CD4-positive, alpha-beta memory T cell (primary cell): ENCODE results near the gene CNTN2. TPM values are rescaled to one million over a fixed set of nuclear protein-coding genes. Genes with fewer than 3 reads are reported as not detected.

Source experiments
- CTCF ChIA-PET: fragments of 350-600 bp; sonication (Branson Sonifier 250); formaldehyde crosslinking; loops from one replicate; lab custom pipeline; 2021; ENCODE audit warnings: inconsistent platforms; ENCODE audit not compliant: partially characterized antibody; lab: Charles Lee
- POLR2A ChIA-PET: fragments of 350-600 bp; sonication (Branson Sonifier 250); formaldehyde crosslinking; loops from one replicate; lab custom pipeline; 2021; ENCODE audit not compliant: partially characterized antibody; lab: Charles Lee
- DNase-seq, 5 donors: peaks; one replicate each; pipeline versions ENCODE4 v3.0.0 to v3.0.0-alpha.2; 2020 to 2022; ENCODE audit warnings: mixed read lengths in 1 of 5
- H3K27ac ChIP-seq: one replicate; pipeline ENCODE4 v1.7.0; 2013; ENCODE audit warnings: low read depth, low read length
- H3K27me3 ChIP-seq: 2 replicates; pipeline ENCODE4 v1.7.0; 2013; ENCODE audit warnings: mild to moderate bottlenecking, low read length, moderate library complexity; ENCODE audit not compliant: insufficient read depth
- H3K36me3 ChIP-seq: 2 replicates; pipeline ENCODE4 v1.7.0; 2013; ENCODE audit warnings: mild to moderate bottlenecking, low read length, moderate library complexity; ENCODE audit not compliant: insufficient read depth
- H3K4me1 ChIP-seq: 2 replicates; pipeline ENCODE4 v1.7.0; 2013; ENCODE audit warnings: mild to moderate bottlenecking, low read length, moderate library complexity; ENCODE audit not compliant: insufficient read depth
- H3K4me3 ChIP-seq, 2 donors: one replicate each; pipeline ENCODE4 v1.7.0; 2013; ENCODE audit warnings: low read length in 2 of 2, mild to moderate bottlenecking in 1 of 2
- H3K9me3 ChIP-seq, 2 donors: one replicate each; pipeline ENCODE4 v1.7.0; 2013; ENCODE audit warnings: low read length in 2 of 2, control low read depth in 1 of 2; ENCODE audit not compliant: control insufficient read depth in 1 of 2
- H3K27ac Mint-ChIP-seq, 7 donors: one replicate each; pipeline ENCODE4 v1.8.0; 2020 to 2021; ENCODE audit warnings: mixed read lengths in 7 of 7, mild to moderate bottlenecking in 6 of 7, inconsistent platforms in 3 of 7, moderate library complexity in 3 of 7
- H3K27me3 Mint-ChIP-seq, 2 donors: one replicate each; pipeline ENCODE4 v1.8.0; 2020 to 2021; ENCODE audit warnings: mixed read lengths in 2 of 2
- H3K36me3 Mint-ChIP-seq, 2 donors: one replicate each; pipeline ENCODE4 v1.8.0; 2020 to 2021; ENCODE audit warnings: mixed read lengths in 2 of 2, inconsistent platforms in 1 of 2, mild to moderate bottlenecking in 1 of 2
- H3K4me1 Mint-ChIP-seq, 4 donors: one replicate each; pipeline ENCODE4 v1.8.0; 2020 to 2021; ENCODE audit warnings: mixed read lengths in 4 of 4, mild to moderate bottlenecking in 1 of 4
- H3K4me3 Mint-ChIP-seq, 8 donors: one replicate each; pipeline ENCODE4 v1.8.0; 2020 to 2021; ENCODE audit warnings: mixed read lengths in 8 of 8, mild to moderate bottlenecking in 7 of 8, moderate library complexity in 6 of 8, inconsistent platforms in 3 of 8
- H3K9me3 Mint-ChIP-seq, 8 donors: one replicate each; pipeline ENCODE4 v1.8.0; 2020 to 2021; ENCODE audit warnings: mixed read lengths in 8 of 8, mild to moderate bottlenecking in 5 of 8, inconsistent platforms in 3 of 8, moderate library complexity in 1 of 8
- intact Hi-C: fragments of 100-400 bp; cut with micrococcal nuclease; formaldehyde crosslinking; loops from one replicate; pipeline ENCODE4 v1.15.1; 2023
- polyA plus RNA-seq, 2 donors: library from polyadenylated mRNA; unstranded; fragments of 300-500 nt; fragmentation: Illumina TruSeq; gene quantifications; one replicate each; pipeline ENCODE4 v1.2.3, GENCODE V29; 2021
- total RNA-seq, 2 experiments: library from RNA; stranded (reverse); gene quantifications; one replicate each; pipeline ENCODE4 v1.2.3, GENCODE V29; 2021

The CNTN2 gene
- total and polyA plus RNA-seq, 4 experiments from 2014 or later: not detected

DNA sequence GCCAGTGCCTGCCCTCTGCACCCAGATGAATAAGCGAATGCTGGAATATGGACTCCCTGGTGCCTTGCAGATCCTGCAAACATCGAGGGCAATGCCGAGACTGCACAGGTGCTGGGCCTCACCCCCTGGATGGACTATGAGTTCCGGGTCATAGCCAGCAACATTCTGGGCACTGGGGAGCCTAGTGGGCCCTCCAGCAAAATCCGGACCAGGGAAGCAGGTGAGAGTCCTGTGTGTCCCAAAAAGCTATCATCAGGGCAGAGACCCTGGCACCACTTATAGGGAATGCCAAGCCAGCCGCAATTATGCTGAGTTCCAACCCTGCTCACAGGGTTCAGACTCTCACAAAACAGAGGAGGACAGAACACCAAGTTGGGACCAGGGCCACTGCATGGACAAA is 24.0 kb downstream of the CNTN2 start:
- no peak for DNase-seq
- H3K27me3 Mint-ChIP-seq: no peaks in the 10 kb centered on the region
- CTCF ChIA-PET: no interaction called here
- H3K36me3 Mint-ChIP-seq: no peaks in the 10 kb centered on the region
- H3K27ac Mint-ChIP-seq: no peak overlapping the region
- H3K9me3 Mint-ChIP-seq: no peaks in the 10 kb centered on the region
- H3K27ac ChIP-seq: no peak overlapping the region
- POLR2A ChIA-PET: no interaction called here
- no peaks in the 10 kb centered on the region for H3K4me1 ChIP-seq
- H3K4me3 Mint-ChIP-seq: no peak overlapping the region
- no peaks in the 10 kb centered on the region for H3K27me3 ChIP-seq
- no peaks in the 10 kb centered on the region for H3K36me3 ChIP-seq
- intact Hi-C loops: no loop called here
- H3K4me3 ChIP-seq: no peak overlapping the region
- H3K9me3 ChIP-seq: no peaks in the 10 kb centered on the region
- peaks cover 0 to 2% (median 0%) of the 10 kb centered on the region in 4 donors for H3K4me1 Mint-ChIP-seq

DNA sequence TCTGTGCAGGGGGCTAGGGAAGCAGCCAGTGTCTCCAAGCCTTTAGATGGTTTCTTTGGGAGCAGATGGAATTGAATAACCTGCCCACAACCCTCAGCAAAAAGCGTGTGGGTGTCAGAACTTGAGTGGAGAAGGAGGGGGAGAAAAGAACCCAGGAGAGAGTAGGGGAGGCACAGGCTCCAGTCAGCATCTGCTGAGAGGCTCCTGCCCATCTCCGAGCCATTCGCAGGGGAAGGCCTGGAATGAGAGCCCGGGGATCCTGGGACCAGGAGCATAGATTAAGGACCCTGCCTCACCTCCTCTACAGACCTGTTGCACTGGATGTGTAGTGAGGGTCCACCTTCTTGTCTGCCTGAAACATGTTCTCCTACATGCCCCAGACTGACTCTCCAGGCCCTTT is 25.0 kb downstream of the CNTN2 start:
- H3K4me3 Mint-ChIP-seq: no peak overlapping the region
- H3K27ac Mint-ChIP-seq: no peak overlapping the region
- Histone ChIP-seq H3K4me1 (no peaks in the 10 kb centered on the region), H3K36me3 (no peaks in the 10 kb centered on the region), H3K27me3 (no peaks in the 10 kb centered on the region), H3K4me3 (no peak overlapping the region), H3K27ac (no peak overlapping the region), H3K9me3 (no peaks in the 10 kb centered on the region)
- CTCF ChIA-PET: no interaction called here
- no peak for DNase-seq
- H3K4me1 Mint-ChIP-seq: peaks cover 0 to 2% (median 0%) of the 10 kb centered on the region in 4 donors
- no peaks in the 10 kb centered on the region for H3K27me3 Mint-ChIP-seq
- no peaks in the 10 kb centered on the region for H3K9me3 Mint-ChIP-seq
- H3K36me3 Mint-ChIP-seq: no peaks in the 10 kb centered on the region
- intact Hi-C loops: no loop called here
- POLR2A ChIA-PET: no interaction called here

DNA sequence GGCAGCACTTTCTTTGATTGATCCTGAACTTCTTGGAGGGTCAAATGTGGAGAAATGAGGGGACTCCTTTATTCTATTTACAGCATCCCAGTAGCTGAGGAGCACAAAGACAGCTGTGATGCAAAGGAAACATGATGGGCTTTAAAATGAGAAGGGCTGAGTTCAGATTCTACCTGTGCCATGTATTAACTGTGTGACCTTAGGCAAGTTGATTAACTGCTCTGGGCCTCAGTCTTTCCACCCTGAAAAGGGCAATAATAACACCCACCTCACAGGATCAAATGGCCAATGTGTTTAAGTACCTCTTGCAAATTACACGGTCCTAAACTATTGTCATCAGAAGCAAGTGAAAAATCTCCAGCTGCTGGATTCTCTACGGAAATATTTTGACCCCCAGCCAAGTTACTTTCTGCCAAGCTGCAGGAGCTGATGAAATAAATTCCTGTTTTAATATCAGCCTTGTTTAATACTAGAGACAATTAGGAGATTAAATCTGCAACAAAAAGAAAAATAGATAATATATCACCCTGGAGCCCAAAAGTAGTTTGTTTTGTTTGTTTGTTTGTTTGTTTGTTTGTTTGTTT is 25.5 kb downstream of the CNTN2 start:
- ChIA-PET POLR2A (no interaction called here), CTCF (no interaction called here)
- Histone ChIP-seq H3K9me3 (no peaks in the 10 kb centered on the region), H3K4me1 (no peaks in the 10 kb centered on the region), H3K4me3 (no peak overlapping the region), H3K27me3 (no peaks in the 10 kb centered on the region), H3K27ac (no peak overlapping the region), H3K36me3 (no peaks in the 10 kb centered on the region)
- no peak overlapping the region for H3K27ac Mint-ChIP-seq
- DNase-seq: no peak
- peaks cover 0 to 2% (median 0%) of the 10 kb centered on the region in 4 donors for H3K4me1 Mint-ChIP-seq
- H3K36me3 Mint-ChIP-seq: no peaks in the 10 kb centered on the region
- no peaks in the 10 kb centered on the region for H3K9me3 Mint-ChIP-seq
- H3K4me3 Mint-ChIP-seq: no peak overlapping the region
- no peaks in the 10 kb centered on the region for H3K27me3 Mint-ChIP-seq
- intact Hi-C loops: no loop called here

DNA sequence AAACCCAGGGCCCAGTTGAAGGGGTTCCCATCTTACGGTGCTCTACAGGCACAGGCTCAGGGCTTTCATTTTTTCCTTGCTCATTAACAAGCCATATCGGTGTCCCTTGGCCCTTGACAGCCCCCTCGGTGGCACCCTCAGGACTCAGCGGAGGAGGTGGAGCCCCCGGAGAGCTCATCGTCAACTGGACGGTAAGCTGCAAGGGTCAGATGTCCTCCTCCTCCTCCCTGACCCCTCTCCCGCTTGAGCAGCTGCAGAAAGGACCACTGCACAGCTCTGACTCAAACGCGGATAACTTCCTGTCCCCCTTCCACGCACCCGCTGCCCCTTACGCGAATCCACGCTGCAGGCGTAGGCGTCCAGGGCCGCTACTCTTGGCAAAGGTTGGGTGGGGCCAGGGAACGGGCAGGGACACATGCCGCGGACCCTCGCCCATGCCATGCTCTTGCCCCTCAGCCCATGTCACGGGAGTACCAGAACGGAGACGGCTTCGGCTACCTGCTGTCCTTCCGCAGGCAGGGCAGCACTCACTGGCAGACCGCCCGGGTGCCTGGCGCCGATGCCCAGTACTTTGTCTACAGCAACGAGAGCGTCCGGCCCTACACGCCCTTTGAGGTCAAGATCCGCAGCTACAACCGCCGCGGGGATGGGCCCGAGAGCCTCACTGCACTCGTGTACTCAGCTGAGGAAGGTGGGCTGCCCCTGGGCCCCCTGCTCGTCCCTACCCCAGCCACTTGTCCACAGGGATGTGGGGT is 26.5 kb downstream of the CNTN2 start:
- DNase-seq: no peak
- H3K27me3 ChIP-seq: no peaks in the 10 kb centered on the region
- Mint-ChIP-seq H3K36me3 (no peaks in the 10 kb centered on the region), H3K4me1 (no peaks in the 10 kb centered on the region), H3K27ac (no peak overlapping the region), H3K9me3 (no peaks in the 10 kb centered on the region), H3K4me3 (no peak overlapping the region), H3K27me3 (no peaks in the 10 kb centered on the region)
- no peak overlapping the region for H3K4me3 ChIP-seq
- ChIA-PET POLR2A (no interaction called here), CTCF (interaction anchor here (8.0 kb wide), 1 partner anchor 8 kb away, joined by 44 read pairs; no protein-coding TSS in a partner anchor)
- intact Hi-C loops: no loop called here
- H3K9me3 ChIP-seq: no peaks in the 10 kb centered on the region
- no peaks in the 10 kb centered on the region for H3K4me1 ChIP-seq
- H3K36me3 ChIP-seq: no peaks in the 10 kb centered on the region
- H3K27ac ChIP-seq: no peak overlapping the region

DNA sequence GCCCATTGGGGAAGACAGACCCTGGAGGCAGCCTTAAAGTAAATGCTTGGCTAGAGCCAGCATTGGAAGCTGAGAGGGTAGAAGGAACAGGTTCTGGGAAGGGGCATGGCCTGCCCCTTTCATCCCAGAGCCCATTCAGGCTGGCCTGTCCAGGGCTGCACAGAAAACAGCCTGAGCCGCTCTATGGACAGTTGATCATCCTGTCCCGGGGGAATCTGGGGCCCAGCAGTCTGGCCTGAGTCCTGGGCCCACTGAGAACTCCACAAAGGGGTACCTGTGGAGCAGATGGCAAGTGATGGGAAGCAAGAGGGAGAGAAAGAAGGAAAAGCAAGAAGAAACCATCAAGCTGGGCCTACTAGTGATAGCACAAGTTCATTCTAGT is 28.0 kb downstream of the CNTN2 start:
- no peak for DNase-seq
- H3K9me3 ChIP-seq: no peaks in the 10 kb centered on the region

DNA sequence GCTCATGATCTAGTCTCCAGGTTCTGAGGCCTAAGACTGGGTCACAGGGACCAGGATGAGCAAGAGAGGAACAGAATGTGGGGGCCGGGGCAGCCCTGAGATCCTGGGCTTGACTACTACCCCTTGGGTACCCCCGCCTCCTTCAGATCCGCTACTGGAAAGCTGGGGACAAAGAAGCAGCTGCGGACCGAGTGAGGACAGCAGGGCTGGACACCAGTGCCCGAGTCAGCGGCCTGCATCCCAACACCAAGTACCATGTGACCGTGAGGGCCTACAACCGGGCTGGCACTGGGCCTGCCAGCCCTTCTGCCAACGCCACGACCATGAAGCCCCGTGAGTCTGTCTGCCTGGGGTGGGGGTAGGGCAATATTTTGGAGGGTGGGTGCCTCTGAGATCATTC is 28.8 kb downstream of the CNTN2 start:
- H3K4me1 Mint-ChIP-seq: no peaks in the 10 kb centered on the region
- Histone ChIP-seq H3K27me3 (no peaks in the 10 kb centered on the region), H3K9me3 (no peaks in the 10 kb centered on the region), H3K4me1 (no peaks in the 10 kb centered on the region), H3K27ac (no peak overlapping the region), H3K36me3 (no peaks in the 10 kb centered on the region), H3K4me3 (no peak overlapping the region)
- H3K4me3 Mint-ChIP-seq: no peak overlapping the region
- ChIA-PET CTCF (interaction anchor here (8.0 kb wide), 1 partner anchor 10 kb away, joined by 44 read pairs; no protein-coding TSS in a partner anchor), POLR2A (no interaction called here)
- no peak overlapping the region for H3K27ac Mint-ChIP-seq
- H3K9me3 Mint-ChIP-seq: no peaks in the 10 kb centered on the region
- H3K36me3 Mint-ChIP-seq: no peaks in the 10 kb centered on the region
- no peak for DNase-seq
- intact Hi-C loops: no loop called here
- H3K27me3 Mint-ChIP-seq: no peaks in the 10 kb centered on the region

More for the DNA sequence above, 28.0 kb downstream of the CNTN2 start:
- Mint-ChIP-seq H3K4me1 (no peaks in the 10 kb centered on the region), H3K27me3 (no peaks in the 10 kb centered on the region), H3K9me3 (no peaks in the 10 kb centered on the region), H3K27ac (no peak overlapping the region), H3K36me3 (no peaks in the 10 kb centered on the region), H3K4me3 (no peak overlapping the region)
- ChIA-PET CTCF (interaction anchor here (8.0 kb wide), 1 partner anchor 9 kb away, joined by 44 read pairs; no protein-coding TSS in a partner anchor), POLR2A (no interaction called here)
- Histone ChIP-seq H3K4me3 (no peak overlapping the region), H3K36me3 (no peaks in the 10 kb centered on the region), H3K4me1 (no peaks in the 10 kb centered on the region), H3K27me3 (no peaks in the 10 kb centered on the region), H3K27ac (no peak overlapping the region)
- intact Hi-C loops: no loop called here

DNA sequence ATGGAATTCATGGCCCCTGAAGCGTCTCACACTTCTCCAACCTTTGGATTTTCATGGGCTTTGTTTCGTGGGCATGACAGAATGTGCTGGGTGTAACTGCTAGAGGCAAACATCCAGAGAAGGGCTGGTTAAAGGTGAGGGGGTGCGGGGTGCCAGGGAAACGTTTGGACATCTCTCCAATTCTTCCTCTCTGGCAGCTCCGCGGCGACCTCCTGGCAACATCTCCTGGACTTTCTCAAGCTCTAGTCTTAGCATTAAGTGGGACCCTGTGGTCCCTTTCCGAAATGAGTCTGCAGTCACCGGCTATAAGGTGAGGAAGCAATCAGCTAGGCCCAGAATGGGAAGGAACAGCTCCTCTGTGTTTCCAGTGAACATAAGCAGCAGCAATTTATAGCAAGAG is 29.3 kb downstream of the CNTN2 start:
- intact Hi-C loops: no loop called here
- POLR2A ChIA-PET: no interaction called here
- Mint-ChIP-seq H3K27me3 (no peaks in the 10 kb centered on the region), H3K27ac (no peak overlapping the region), H3K4me3 (no peak overlapping the region), H3K9me3 (no peaks in the 10 kb centered on the region), H3K36me3 (no peaks in the 10 kb centered on the region), H3K4me1 (no peaks in the 10 kb centered on the region)
- H3K4me1 ChIP-seq: no peaks in the 10 kb centered on the region
- no peaks in the 10 kb centered on the region for H3K36me3 ChIP-seq
- H3K27me3 ChIP-seq: no peaks in the 10 kb centered on the region
- CTCF ChIA-PET: interaction anchor here (8.0 kb wide), 1 partner anchor 10 kb away, joined by 44 read pairs; no protein-coding TSS in a partner anchor
- H3K27ac ChIP-seq: no peak overlapping the region
- no peaks in the 10 kb centered on the region for H3K9me3 ChIP-seq
- DNase-seq: no peak
- H3K4me3 ChIP-seq: no peak overlapping the region
